GM21619 (cell line): ENCODE data around the gene FAF2.

Experiments used
- ATAC-seq: cut with Tn5 transposase; IDR thresholded peaks from one replicate; pipeline ENCODE4 v1.9.1; 2021; ENCODE audit not compliant: unreplicated experiment

The FAF2 gene

GRCh38 chr5:176500511-176500910, 52.3 kb downstream of the FAF2 start:
- ATAC-seq, result no peak

- no peak for ATAC-seq
Measured at GRCh38 chr5:176501333-176501732, 53.1 kb downstream of the FAF2 start.

GRCh38 chr5:176503496-176503895, 55.3 kb downstream of the FAF2 start:
- no peak for ATAC-seq

- no peak for ATAC-seq
Measured at GRCh38 chr5:176507911-176508310, 59.7 kb downstream of the FAF2 start.

- ATAC-seq, result no peak
Measured at GRCh38 chr5:176508603-176509002, 60.4 kb downstream of the FAF2 start.

- no peak for ATAC-seq
Measured at GRCh38 chr5:176513788-176514187, 65.6 kb downstream of the FAF2 start.

- no peak for ATAC-seq
Measured at GRCh38 chr5:176514244-176514950, 66.2 kb downstream of the FAF2 start.

- ATAC-seq, result no peak
Measured at GRCh38 chr5:176515396-176515795, 67.2 kb downstream of the FAF2 start.

- ATAC-seq, result no peak
Measured at GRCh38 chr5:176517053-176517661, 69.0 kb downstream of the FAF2 start.

- ATAC-seq, result no peak
Measured at GRCh38 chr5:176519810-176520720, 71.9 kb downstream of the FAF2 start.

- no peak for ATAC-seq
Measured at GRCh38 chr5:176521286-176521685, 73.1 kb downstream of the FAF2 start.

GRCh38 chr5:176521699-176522263, 73.6 kb downstream of the FAF2 start:
- ATAC-seq, result no peak

GRCh38 chr5:176524138-176524537, 76.0 kb downstream of the FAF2 start:
- ATAC-seq, result no peak

GRCh38 chr5:176524987-176525386, 76.8 kb downstream of the FAF2 start:
- ATAC-seq, result no peak

- ATAC-seq, result no peak
Measured at GRCh38 chr5:176525677-176526076, 77.5 kb downstream of the FAF2 start.

- no peak for ATAC-seq
Measured at GRCh38 chr5:176526462-176526861, 78.3 kb downstream of the FAF2 start.

- ATAC-seq, result no peak
Measured at GRCh38 chr5:176527246-176528222, 79.3 kb downstream of the FAF2 start.

- ATAC-seq, result no peak
Measured at GRCh38 chr5:176528301-176528700, 80.1 kb downstream of the FAF2 start.

- ATAC-seq, result no peak
Measured at GRCh38 chr5:176528761-176529115, 80.6 kb downstream of the FAF2 start.

GRCh38 chr5:176529116-176529740, 81.0 kb downstream of the FAF2 start:
- ATAC-seq, result no peak
